Forelimb muscle (tissue), 1 donor: ENCODE data around the gene PIK3AP1. TPM values are rescaled to one million over a fixed set of nuclear protein-coding genes. Genes with fewer than 3 reads are reported as not detected.
"Not testable (repeated sequence)": the region's sequence is repeated elsewhere in the genome, so short reads cannot be mapped to it uniquely, and the experiment has no call there.

ENCODE experiments used
- DNase-seq: peaks from one replicate; pipeline ENCODE4 v3.0.0-alpha.2; 2013; ENCODE audit warnings: low read depth
- polyA plus RNA-seq: library from polyadenylated mRNA; unstranded; fragments of 120-200 nt; gene quantifications from one replicate; pipeline ENCODE4 v1.2.1, GENCODE V29; 2013; ENCODE audit not compliant: insufficient read length

The PIK3AP1 gene, protein sequence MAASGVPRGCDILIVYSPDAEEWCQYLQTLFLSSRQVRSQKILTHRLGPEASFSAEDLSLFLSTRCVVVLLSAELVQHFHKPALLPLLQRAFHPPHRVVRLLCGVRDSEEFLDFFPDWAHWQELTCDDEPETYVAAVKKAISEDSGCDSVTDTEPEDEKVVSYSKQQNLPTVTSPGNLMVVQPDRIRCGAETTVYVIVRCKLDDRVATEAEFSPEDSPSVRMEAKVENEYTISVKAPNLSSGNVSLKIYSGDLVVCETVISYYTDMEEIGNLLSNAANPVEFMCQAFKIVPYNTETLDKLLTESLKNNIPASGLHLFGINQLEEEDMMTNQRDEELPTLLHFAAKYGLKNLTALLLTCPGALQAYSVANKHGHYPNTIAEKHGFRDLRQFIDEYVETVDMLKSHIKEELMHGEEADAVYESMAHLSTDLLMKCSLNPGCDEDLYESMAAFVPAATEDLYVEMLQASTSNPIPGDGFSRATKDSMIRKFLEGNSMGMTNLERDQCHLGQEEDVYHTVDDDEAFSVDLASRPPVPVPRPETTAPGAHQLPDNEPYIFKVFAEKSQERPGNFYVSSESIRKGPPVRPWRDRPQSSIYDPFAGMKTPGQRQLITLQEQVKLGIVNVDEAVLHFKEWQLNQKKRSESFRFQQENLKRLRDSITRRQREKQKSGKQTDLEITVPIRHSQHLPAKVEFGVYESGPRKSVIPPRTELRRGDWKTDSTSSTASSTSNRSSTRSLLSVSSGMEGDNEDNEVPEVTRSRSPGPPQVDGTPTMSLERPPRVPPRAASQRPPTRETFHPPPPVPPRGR
- polyA plus RNA-seq: 1.8 TPM

GRCh38 chr10:96720422-96721206 is at the start of gene PIK3AP1:
TSS of gene PIK3AP1 (minus strand) at chr10:96720514. CDS start at chr10:96720394, 120 bp downstream.
- DNase-seq: no peak

DNA sequence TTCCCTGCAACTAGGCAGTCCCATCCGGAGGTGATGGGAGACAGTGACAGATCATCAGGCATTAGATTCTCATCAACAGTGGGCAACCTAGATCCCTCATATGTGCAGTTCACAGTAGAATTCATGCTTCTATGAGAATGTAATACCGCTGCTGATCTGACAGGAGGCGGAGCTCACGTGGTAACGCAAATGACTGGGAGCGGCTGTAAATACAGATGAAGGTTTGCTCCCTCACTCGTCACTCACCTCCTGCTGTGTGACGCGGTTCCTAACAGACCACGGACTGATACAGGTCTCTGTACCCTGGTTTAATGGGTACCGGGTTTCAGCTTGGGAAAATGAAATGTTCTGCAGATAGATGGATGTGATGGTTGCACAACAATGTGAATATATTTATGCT is 47.8 kb upstream of the PIK3AP1 start:
- no peak for DNase-seq

- no peak for DNase-seq
Measured at GRCh38 chr10:96767611-96768010, 47.3 kb upstream of the PIK3AP1 start.

GRCh38 chr10:96765406-96766240 is 45.3 kb upstream of the PIK3AP1 start:
- DNase-seq: no peak

GRCh38 chr10:96764425-96765060 is 44.2 kb upstream of the PIK3AP1 start:
- DNase-seq: no peak

GRCh38 chr10:96758423-96758822 is 38.1 kb upstream of the PIK3AP1 start:
- no peak for DNase-seq

DNA sequence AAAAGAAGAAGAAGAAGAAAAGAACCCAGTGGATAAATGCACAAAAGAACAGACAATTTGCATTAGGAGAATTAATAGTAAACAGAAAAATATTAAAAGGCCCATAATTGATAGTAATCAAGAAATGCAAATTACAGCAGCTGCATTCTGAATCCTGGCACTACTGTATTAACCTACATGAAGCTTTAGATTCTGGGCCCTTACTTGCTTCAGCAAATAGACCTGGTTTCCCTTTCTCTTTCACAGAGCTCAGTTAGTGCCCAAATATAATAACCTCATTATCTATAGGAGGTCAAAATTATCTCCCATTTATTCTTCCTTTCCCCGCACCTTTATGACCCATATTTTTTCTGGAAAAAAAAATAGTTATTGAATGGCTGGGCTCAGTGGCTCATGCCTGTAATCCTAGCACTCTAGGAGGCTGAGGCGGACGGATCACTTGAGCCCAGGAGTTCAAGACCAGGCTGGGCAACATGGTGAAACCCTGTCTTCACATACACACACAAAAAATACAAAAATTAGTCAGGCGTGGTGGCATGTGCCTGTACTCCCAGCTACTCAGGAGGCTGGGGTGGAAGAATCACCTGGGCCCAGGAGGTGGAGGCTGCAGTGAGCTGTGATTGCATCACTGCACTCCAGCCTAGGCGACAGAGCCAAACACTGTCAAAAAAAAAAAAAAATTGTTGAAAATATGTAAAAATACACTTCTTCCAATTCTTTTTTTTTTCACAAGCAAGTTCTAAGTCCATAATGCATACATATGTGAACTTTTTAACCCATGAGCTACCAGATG is 36.0 kb upstream of the PIK3AP1 start:
- no peak for DNase-seq

GRCh38 chr10:96753956-96754355 is 33.6 kb upstream of the PIK3AP1 start:
- no peak for DNase-seq

- no peak for DNase-seq
Measured at GRCh38 chr10:96752375-96752774, 32.1 kb upstream of the PIK3AP1 start.

GRCh38 chr10:96750316-96750715 is 30.0 kb upstream of the PIK3AP1 start:
- DNase-seq: not testable (repeated sequence)

DNA sequence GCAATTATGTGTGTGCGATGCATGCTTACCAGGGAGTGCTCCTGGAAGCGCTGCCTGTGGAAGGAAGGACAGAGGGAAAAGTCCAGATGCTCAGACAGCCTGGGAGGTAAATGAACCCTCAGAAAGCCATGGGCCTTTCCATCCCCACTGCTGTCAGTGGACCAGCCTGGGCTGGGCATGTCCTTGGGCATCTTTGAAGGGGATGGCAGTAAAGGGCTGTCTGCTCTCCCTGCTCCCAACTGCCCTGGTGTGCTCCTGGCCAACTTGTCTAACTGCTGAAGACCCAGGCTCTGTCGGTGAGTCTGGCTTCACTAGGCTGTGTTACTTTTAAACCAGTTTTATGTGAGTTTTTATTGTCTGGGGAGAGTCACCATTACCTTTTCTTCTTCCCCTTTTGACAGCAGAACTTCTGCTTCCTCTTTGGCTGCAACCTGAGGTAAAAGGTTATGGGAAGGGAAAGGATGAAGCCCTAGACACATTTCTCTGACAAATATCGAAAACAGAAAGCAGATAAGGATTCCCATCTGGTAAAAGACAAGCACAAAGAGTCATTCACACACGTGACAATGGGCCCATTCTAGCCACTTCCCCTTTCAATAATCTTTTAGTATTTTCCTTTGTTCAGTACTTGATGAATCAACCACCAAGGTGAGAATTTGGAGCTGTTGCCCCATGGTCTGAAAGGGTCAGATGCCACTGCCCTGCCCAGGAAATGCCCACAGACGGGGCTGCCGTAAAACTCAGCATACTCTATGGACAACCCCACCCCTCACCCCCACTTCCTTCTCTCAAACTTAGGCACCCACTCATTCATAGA is 27.6 kb upstream of the PIK3AP1 start:
- no peak for DNase-seq

DNA sequence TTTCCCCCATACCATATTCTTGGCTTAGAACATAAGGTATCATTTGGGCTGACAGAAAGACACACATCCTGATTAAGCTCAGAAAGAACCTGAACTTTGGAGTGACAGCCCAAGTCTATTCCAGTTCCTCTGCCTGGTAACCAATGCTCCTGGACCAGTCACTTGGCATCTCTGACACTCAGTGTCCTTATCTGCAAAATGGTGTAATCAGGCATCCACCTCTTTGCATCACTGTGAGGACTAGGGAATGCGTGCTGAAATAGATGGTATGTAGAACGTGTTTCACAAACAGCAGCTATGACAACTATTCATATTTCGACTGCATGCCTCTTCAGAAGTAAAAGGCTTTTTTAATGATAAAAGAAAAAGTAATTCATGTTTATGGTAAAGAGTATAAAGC is 26.2 kb upstream of the PIK3AP1 start:
- no peak for DNase-seq

- DNase-seq: no peak
Measured at GRCh38 chr10:96745950-96746349, 25.6 kb upstream of the PIK3AP1 start.

- DNase-seq: no peak
Measured at GRCh38 chr10:96743988-96744585, 23.8 kb upstream of the PIK3AP1 start.

DNA sequence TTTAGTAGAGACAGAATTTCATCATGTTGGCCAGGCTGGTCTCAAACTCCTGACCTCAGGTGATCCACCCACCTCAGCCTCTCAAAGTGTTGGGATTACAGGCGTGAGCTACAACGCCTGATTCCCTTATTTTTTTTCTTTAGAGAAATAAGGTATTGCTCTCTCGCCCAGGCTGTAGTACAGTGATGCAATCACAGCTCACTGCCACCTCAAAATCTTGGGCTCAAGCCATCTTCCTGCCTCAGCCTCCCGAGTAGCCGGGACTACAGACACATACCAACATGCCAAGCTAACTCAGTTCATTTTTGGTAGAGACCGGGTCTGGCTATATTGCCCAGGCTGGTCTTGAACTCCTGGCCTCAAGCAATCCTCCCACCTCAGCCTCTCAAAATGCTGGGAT is 21.2 kb upstream of the PIK3AP1 start:
- DNase-seq: not testable (repeated sequence)

DNA sequence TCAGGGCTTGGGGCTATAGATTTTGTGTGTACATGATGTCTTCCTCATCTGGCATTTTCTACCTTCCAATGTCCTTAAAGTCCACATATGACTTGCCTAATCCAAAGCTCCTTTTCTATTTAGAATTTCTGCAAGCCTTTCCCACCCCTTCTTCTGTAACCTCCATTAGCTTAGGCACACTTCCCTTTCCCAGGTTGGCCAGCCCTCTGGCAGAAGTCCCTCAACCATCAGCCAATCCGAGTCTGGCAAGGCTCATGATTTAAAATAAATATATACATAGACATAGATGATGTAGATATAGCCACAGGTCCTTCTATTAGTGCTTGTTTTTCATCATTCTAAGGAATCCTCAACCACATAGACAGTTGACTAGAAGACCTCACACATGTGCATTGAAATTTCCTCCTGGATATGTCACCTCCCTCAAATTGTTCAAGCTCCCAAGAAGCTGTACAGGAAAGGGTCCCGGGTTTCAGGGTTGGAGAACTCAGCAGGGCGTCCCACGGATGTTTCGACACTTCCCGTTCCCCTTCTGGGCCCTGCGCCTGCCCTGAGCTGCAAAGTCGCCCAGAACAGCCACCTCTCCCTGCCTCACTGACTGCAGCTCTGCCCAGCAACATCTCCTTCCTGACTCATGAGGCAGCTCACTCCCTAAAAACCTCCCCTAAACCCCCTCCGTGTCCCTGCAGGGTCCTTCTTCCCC is 20.4 kb upstream of the PIK3AP1 start:
- DNase-seq: no peak

GRCh38 chr10:96740141-96740540 is 19.8 kb upstream of the PIK3AP1 start:
- DNase-seq: no peak
